Measurements from ENCODE around the gene CRACR2A. TPM values are rescaled to one million over a fixed set of nuclear protein-coding genes. Genes with fewer than 3 reads are reported as not detected.

Gene CRACR2A
- polyA plus RNA-seq, 1 donor from 2014 or later: 2.1 TPM

- Histone ChIP-seq H3K36me3 (ENCODE audit: insufficient read depth, low read length) (no peaks in the 10 kb centered on the region), H3K79me2 (replicated peaks; ENCODE audit: insufficient read depth, low read length) (no peaks in the 10 kb centered on the region), H3K27me3 (ENCODE audit: insufficient read depth, low read depth, low read length) (no peaks in the 10 kb centered on the region), H3K4me3 (ENCODE audit: low read length) (peak overlapping the region; percentile 43), H3F3A (ENCODE audit: insufficient read depth, low read length, poor library complexity, severe bottlenecking) (no peaks in the 10 kb centered on the region), H3K9ac (ENCODE audit: low read length) (peak overlapping the region; percentile 59), H3K27ac (ENCODE audit: low read length) (peak overlapping the region; percentile 89), H3K9me2 (ENCODE audit: insufficient read depth, low read length) (no peaks in the 10 kb centered on the region), H3K9me3 (ENCODE audit: low read length) (no peaks in the 10 kb centered on the region), H2AFZ (ENCODE audit: low read depth, low read length) (peak overlapping the region; percentile 1), H4K20me1 (ENCODE audit: insufficient read depth) (no peaks in the 10 kb centered on the region), H3K4me2 (ENCODE audit: low read length) (no peak overlapping the region)
- no peak for TF ChIP-seq TAF1 (IDR thresholded peaks at IDR 0.05; ENCODE audit: low read depth)
- no peak for TF ChIP-seq EZH2 (IDR thresholded peaks at IDR 0.05; ENCODE audit: borderline replicate concordance, insufficient read depth, low read length, poor library complexity, severe bottlenecking)
- TF ChIP-seq CTCF (IDR thresholded peaks at IDR 0.05; ENCODE audit: poor library complexity, severe bottlenecking): peak; percentile 43
- peak; percentile 52 for TF ChIP-seq SMC3 (conservative IDR thresholded peaks at IDR 0.05; ENCODE audit: poor library complexity)
- TF ChIP-seq MXI1 (conservative IDR thresholded peaks at IDR 0.05; ENCODE audit: poor library complexity, severe bottlenecking): peak; percentile 5
- peak; percentile 70 for TF ChIP-seq REST (IDR thresholded peaks at IDR 0.05; ENCODE audit: borderline replicate concordance)
- peak; percentile 52 for TF ChIP-seq RAD21 (conservative IDR thresholded peaks at IDR 0.05)
- TF ChIP-seq EP300 (conservative IDR thresholded peaks at IDR 0.05; ENCODE audit: poor library complexity, severe bottlenecking): peak; percentile 71
- TF ChIP-seq POLR2AphosphoS5 (IDR thresholded peaks at IDR 0.05): peak; percentile 74
These were observed 78.8 kb downstream of the CRACR2A start for GRCh38 chr12:3673981-3674708.

- TF ChIP-seq EP300 (conservative IDR thresholded peaks at IDR 0.05; ENCODE audit: poor library complexity, severe bottlenecking): no peak
- TF ChIP-seq POLR2AphosphoS5 (IDR thresholded peaks at IDR 0.05): no peak
- TF ChIP-seq SMC3 (conservative IDR thresholded peaks at IDR 0.05; ENCODE audit: poor library complexity): no peak
- TF ChIP-seq TAF1 (IDR thresholded peaks at IDR 0.05; ENCODE audit: low read depth): no peak
- no peak for TF ChIP-seq REST (IDR thresholded peaks at IDR 0.05; ENCODE audit: borderline replicate concordance)
- TF ChIP-seq CTCF (IDR thresholded peaks at IDR 0.05; ENCODE audit: poor library complexity, severe bottlenecking): no peak
- TF ChIP-seq EZH2 (IDR thresholded peaks at IDR 0.05; ENCODE audit: borderline replicate concordance, insufficient read depth, low read length, poor library complexity, severe bottlenecking): no peak
- no peak for TF ChIP-seq MXI1 (conservative IDR thresholded peaks at IDR 0.05; ENCODE audit: poor library complexity, severe bottlenecking)
- no peak for TF ChIP-seq RAD21 (conservative IDR thresholded peaks at IDR 0.05)
- Histone ChIP-seq H3K27ac (ENCODE audit: low read length) (peak overlapping the region; percentile 89), H4K20me1 (ENCODE audit: insufficient read depth) (no peaks in the 10 kb centered on the region), H3K27me3 (ENCODE audit: insufficient read depth, low read depth, low read length) (no peaks in the 10 kb centered on the region), H3K4me3 (ENCODE audit: low read length) (no peak overlapping the region), H3K4me2 (ENCODE audit: low read length) (no peak overlapping the region), H3K9me3 (ENCODE audit: low read length) (no peaks in the 10 kb centered on the region), H3K9me2 (ENCODE audit: insufficient read depth, low read length) (no peaks in the 10 kb centered on the region), H2AFZ (ENCODE audit: low read depth, low read length) (no peak overlapping the region), H3K79me2 (replicated peaks; ENCODE audit: insufficient read depth, low read length) (no peaks in the 10 kb centered on the region), H3K36me3 (ENCODE audit: insufficient read depth, low read length) (no peaks in the 10 kb centered on the region), H3F3A (ENCODE audit: insufficient read depth, low read length, poor library complexity, severe bottlenecking) (no peaks in the 10 kb centered on the region), H3K9ac (ENCODE audit: low read length) (no peak overlapping the region)
These were observed 80.8 kb downstream of the CRACR2A start for GRCh38 chr12:3672113-3672509.

All from neural cell (in vitro differentiated cells).